Measurements from ENCODE around the gene AARS2. TPM values are rescaled to one million over a fixed set of nuclear protein-coding genes. Genes with fewer than 3 reads are reported as not detected.

Gene AARS2
- total RNA-seq, 2 donors from 2014 or later = 9.6 to 17.8 TPM

DNA sequence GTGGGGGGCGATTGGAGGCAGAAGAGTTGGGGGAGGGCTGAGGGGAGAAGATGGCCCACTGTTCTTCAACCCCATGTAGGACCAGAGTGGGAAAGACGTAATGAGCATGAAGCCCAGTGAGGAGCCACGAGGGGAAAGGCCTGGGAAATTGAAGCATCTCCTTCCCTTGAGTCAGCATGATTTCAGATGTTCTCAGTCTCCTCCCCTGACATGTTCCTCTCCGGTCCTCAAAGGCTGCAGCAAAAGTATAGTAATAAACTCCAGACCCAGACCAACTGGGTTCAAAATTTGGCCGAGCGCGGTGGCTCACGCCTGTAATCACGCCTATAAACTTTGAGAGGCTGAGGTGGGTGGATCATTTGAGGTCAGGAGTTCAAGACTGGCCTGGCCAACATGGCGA, 45.9 kb downstream of the AARS2 start:
- H3K27ac ChIP-seq = no peak overlapping the region
- WGBS, 2 donors = 59 to 63% methylated on average over 10 of the region's 10 CpGs
- intact Hi-C loops (cut with DNase I) = no loop called here
- ATAC-seq (no peak), DNase-seq (no peak)
- TF ChIP-seq CTCF (IDR thresholded peaks at IDR 0.05) = no peak
- H3K36me3 ChIP-seq (replicated peaks in 1 of 2; ENCODE audit: insufficient read depth in 1 of 2, low read depth in 2 of 2) = no peaks in the 10 kb centered on the region
- H3K9me3 ChIP-seq = no peaks in the 10 kb centered on the region
- H3K4me3 ChIP-seq = no peak overlapping the region
- H3K27me3 ChIP-seq = peaks cover 0 to 4% of the 10 kb centered on the region in 2 donors
- H3K4me1 ChIP-seq = peaks cover 26% of the 10 kb centered on the region

DNA sequence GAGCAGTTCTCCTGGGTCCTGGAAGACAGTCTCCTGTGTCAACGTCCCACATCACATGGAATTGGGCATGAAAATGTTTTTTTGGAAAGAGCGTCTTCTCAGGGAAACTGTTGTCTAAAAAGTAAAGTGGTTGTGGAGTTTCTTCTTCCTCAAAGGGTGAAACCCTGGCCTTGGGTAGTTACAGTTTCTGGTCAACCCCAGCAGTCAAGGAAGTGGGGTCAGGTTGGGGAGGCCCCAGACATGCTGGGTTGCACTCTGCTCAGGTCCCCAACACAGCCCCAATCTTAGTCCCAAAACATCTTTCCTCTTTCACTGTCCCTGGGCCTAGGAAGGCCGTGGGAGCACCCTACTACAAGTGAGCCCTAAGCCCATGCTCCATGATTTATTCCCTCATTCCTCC, 46.8 kb downstream of the AARS2 start:
- no peak for TF ChIP-seq POLR2A (IDR thresholded peaks at IDR 0.05)

GRCh38 chr6:44265722-44266233, 47.4 kb downstream of the AARS2 start:
- H3K4me3 ChIP-seq = no peak overlapping the region
- intact Hi-C loops (cut with DNase I) = no loop called here
- peaks cover 0 to 4% of the 10 kb centered on the region in 2 donors for H3K27me3 ChIP-seq
- WGBS, 2 donors = 61 to 62% methylated on average over 17 of the region's 17 CpGs
- DNase-seq (no peak), ATAC-seq (no peak)
- peaks cover 34% of the 10 kb centered on the region for H3K4me1 ChIP-seq
- TF ChIP-seq CTCF (IDR thresholded peaks at IDR 0.05) (no peak), POLR2A (IDR thresholded peaks at IDR 0.05) (no peak)
- H3K27ac ChIP-seq = peak overlapping the region in 3 of 4 donors; percentile 83 to 90 (median 87)
- H3K9me3 ChIP-seq = no peaks in the 10 kb centered on the region
- H3K36me3 ChIP-seq (replicated peaks in 1 of 2; ENCODE audit: insufficient read depth in 1 of 2, low read depth in 2 of 2) = no peaks in the 10 kb centered on the region

More for the DNA sequence above, 46.8 kb downstream of the AARS2 start:
- Histone ChIP-seq H3K27ac (no peak overlapping the region), H3K36me3 (replicated peaks in 1 of 2; ENCODE audit: insufficient read depth in 1 of 2, low read depth in 2 of 2) (no peaks in the 10 kb centered on the region), H3K27me3 (peaks cover 0 to 4% of the 10 kb centered on the region in 2 donors), H3K9me3 (no peaks in the 10 kb centered on the region), H3K4me1 (peaks cover 34% of the 10 kb centered on the region), H3K4me3 (no peak overlapping the region)
- intact Hi-C loops (cut with DNase I) = no loop called here
- ATAC-seq (no peak), DNase-seq (no peak)
- WGBS, 2 donors = 51 to 61% methylated on average over 3 of the region's 3 CpGs

GRCh38 chr6:44265007-44265721, 48.0 kb downstream of the AARS2 start, which contains the start of gene NFKBIE:
Gene NFKBIE (minus strand): TSS chr6:44265551. CDS start chr6:44265346, 205 bp downstream.
- intact Hi-C loops (cut with DNase I) = no loop called here
- Histone ChIP-seq H3K4me1 (peaks cover 34% of the 10 kb centered on the region), H3K4me3 (peak within 1 kb of the TSS; percentile 28 to 79), H3K27me3 (peaks cover 0 to 4% of the 10 kb centered on the region in 2 donors), H3K36me3 (replicated peaks in 1 of 2; ENCODE audit: insufficient read depth in 1 of 2, low read depth in 2 of 2) (no peaks in the 10 kb centered on the region), H3K27ac (peak within 1 kb of the TSS; percentile 42 to 90 (median 85)), H3K9me3 (no peaks in the 10 kb centered on the region)
- WGBS, 2 donors = 0% methylated on average over 26 to 71 of the region's 72 CpGs
- peak; percentile 95 to 99 (median 97) for DNase-seq
- TF ChIP-seq POLR2A (IDR thresholded peaks at IDR 0.05) (peak; percentile 74 to 87 (median 86)), CTCF (IDR thresholded peaks at IDR 0.05) (peak in 4 of 7 experiments; percentile 4 to 34 (median 30))
- peak; percentile 86 for ATAC-seq

DNA sequence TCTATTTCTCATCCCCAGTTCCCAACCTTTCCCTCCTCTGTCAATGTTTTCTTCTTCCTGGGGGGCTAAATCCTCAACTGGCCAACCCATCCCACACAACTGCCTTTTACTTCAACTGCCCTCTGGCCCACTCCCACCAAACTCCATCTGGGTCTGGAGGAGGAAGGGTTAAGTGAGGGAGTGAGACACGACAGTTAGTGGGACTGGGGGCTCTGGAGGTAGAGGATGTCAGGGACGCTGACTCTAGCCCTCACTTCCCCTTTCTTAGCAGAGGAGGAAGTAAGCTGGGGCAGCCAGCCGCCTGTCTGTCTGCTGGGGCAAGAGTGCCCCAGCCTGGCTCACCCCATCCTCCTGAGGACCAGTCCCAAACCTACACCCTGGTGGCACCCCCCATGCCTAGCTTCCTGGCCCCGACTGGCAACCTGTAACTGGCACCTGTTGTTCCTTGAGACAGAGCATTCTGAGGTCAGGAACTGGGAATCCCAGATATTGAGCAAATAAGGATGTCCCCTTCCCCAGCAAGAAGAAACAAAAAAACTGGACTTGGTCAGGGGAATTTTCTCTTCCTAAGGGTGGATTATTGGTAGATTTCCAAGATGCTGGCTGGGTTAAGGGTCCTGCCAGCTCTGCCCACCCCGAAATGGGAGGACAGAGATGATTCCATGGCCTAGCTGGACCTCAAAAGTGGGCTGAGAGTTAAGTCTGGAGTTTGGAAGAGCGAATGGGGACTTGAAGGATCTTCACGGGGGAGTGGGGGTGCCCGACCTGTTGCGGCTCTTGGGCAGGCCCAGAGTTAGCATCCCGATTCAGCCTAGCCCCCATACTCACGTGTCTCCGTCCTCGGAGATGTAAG, 48.8 kb downstream of the AARS2 start:
- Histone ChIP-seq H3K36me3 (replicated peaks in 1 of 2; ENCODE audit: insufficient read depth in 1 of 2, low read depth in 2 of 2) (no peaks in the 10 kb centered on the region), H3K27me3 (no peaks in the 10 kb centered on the region), H3K4me3 (peak overlapping the region; percentile 28 to 79), H3K27ac (peak overlapping the region; percentile 42 to 90 (median 85)), H3K4me1 (peaks cover 34% of the 10 kb centered on the region), H3K9me3 (no peaks in the 10 kb centered on the region)
- ATAC-seq = peak; percentile 7
- TF ChIP-seq CTCF (IDR thresholded peaks at IDR 0.05) (no peak), POLR2A (IDR thresholded peaks at IDR 0.05) (no peak)
- intact Hi-C loops (cut with DNase I) = no loop called here
- WGBS, 2 donors = 6 to 16% methylated on average over 7 to 13 of the region's 13 CpGs
- peak in 1 of 4 donors; percentile 53 for DNase-seq

Measured in body of pancreas (tissue), 4 donors.